Activated CD4-positive, CD25-positive, alpha-beta regulatory T cell treated with anti-CD3 and anti-CD28 coated beads, Interleukin-2, amount 50 U/mL, for 24 hours (primary cell): ENCODE data around the gene GSN.

Experiments
- ATAC-seq, 2 donors: fragments of 150-1000 bp; cut with Tn5 transposase; one replicate each; pipeline ENCODE4 v1.10.0; 2021; ENCODE audit warnings: mild to moderate bottlenecking in 1 of 2, moderate library complexity in 1 of 2

The GSN gene

GRCh38 chr9:121267689-121268597 lies at the start of gene GSN:
Gene GSN, plus strand, starts transcription at chr9:121268162. Its CDS starts 33,810 bp downstream, at chr9:121301972.
- ATAC-seq, result peak; percentile 65 to 79

GRCh38 chr9:121218357-121219027 lies 49.5 kb upstream of the GSN start:
- ATAC-seq, result no peak

DNA sequence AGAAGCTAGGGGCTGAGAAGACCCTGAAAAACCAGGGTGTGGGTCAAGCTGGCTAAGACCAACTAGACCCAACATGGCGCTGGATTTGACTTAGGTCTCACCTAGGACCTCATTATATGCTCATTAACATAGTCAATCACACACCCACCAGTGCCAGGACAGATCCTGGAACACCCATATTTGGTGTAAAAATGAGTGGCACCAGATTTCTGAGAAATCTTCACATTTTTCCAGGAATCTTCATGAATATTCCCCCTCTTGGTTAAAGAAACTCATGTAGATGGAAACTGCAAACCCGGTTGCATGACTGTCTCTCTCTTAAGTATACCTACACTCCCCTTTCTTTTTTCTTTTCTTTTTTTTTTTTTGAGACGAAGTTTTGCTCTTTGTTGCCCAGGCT lies 48.4 kb upstream of the GSN start:
- ATAC-seq, result no peak

DNA sequence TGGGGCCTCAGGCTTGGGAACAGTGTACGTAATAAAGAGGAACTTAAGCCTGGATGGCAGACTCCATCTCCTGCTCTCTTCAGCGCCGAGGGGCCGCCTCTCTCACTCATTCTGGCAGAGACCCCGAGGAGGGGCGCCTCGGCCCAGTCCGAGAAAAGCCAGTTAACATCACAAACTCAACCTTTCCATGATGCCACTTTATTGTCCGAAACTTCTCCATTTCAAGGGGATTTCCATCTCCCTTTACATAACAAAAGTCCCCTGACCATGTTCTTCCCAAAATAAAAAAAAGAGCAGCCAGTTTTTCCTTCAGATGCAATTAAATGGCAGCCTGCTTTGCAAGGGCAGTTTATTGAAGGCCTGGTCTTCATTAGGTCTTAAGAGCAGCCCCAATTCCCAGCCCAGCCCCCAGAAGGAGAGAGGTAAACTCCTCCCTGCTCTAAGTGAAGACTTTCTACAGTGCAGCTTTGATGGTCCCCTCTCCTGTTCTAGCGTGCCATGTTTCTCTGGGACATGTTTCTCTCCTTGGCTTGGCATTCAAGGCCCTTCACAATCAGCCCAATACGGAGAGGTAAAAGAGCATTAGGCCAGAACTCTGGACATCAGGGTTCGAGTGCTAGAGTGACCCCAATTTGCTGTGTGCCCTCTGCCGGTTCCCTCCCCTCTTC lies 46.8 kb upstream of the GSN start:
- no peak for ATAC-seq

- no peak for ATAC-seq
Measured at GRCh38 chr9:121221664-121222055, 46.3 kb upstream of the GSN start.

GRCh38 chr9:121222524-121223171 lies 45.3 kb upstream of the GSN start:
- no peak for ATAC-seq

DNA sequence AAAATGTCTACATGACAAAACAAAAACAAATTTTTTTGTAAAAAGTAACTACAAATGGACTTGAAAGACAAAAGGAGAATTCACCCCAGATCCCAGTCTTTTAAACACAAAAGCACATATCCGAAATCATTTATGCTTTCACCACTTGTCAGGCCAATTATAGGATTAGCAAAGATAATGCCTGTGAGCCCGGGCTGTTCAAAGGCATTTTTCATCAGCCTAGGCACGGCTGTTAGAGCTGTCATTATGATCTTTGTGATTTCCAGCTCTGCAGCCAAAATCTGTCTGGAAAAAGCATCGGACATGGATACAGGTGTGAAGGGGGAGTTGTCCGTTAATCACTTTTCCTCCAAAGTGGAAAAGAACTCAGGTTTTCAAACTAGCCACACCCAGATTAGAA lies 42.7 kb upstream of the GSN start:
- ATAC-seq, result no peak

- ATAC-seq, result no peak
Measured at GRCh38 chr9:121226175-121226574, 41.8 kb upstream of the GSN start.

- ATAC-seq, result no peak
Measured at GRCh38 chr9:121227862-121228261, 40.1 kb upstream of the GSN start.

- ATAC-seq, result no peak
Measured at GRCh38 chr9:121230256-121230655, 37.7 kb upstream of the GSN start.

GRCh38 chr9:121232251-121232650 lies 35.7 kb upstream of the GSN start:
- ATAC-seq, result no peak

- ATAC-seq, result no peak
Measured at GRCh38 chr9:121233906-121234831, 33.8 kb upstream of the GSN start.

DNA sequence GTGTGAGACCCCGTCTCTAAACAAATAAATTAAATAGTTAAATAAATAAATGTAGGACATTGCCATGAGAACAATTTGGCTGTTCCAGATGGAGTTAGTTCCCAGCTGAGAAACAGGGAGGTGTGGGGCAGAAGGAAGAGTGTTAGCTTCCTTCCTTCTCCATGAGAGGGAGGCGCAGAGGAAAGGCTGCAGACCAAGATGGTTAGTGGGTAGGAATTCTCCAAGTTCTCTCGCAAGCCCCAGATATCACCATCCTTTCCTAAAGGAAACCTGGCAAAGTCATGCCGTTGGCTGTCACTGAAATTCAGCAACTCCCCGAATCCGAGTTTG lies 33.2 kb upstream of the GSN start:
- ATAC-seq, result no peak

GRCh38 chr9:121235512-121235911 lies 32.5 kb upstream of the GSN start:
- ATAC-seq, result no peak

DNA sequence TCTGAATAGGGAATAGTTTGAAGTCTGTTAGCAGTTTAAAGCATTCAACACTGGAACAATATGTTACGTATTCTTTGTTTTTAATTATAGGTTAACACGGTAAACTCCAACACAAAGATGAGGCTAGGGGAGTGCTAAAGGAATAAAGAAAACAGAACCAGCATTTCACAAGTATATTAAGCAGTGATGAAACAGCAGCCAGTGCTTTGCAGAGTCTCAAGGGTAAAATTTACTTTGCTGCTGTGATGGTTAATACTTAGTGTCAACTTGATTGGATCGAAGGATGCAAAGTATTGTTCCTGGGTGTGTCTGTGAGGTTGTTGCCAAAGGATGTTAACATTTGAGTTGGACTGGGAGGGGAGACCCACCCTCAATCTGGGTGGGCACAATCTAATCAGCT lies 30.0 kb upstream of the GSN start:
- no peak for ATAC-seq

DNA sequence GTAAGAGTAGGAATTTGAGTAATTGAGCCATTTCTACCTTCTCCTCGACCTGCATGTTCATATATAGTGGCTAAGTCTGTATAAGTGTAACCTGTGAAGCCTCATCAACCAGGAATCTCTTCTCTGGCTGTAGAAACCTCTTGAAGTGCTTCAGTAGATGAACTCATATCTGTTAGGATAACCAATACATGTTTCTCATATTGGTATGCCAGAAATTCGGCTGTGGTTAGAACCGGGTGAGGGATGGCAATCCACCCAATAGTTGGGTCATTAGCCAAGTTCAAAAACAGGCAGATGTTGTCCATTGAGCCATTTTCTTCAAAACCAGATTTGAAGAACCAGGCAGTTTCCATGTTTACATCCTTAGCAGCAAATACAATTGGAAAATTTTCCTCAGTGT lies 28.9 kb upstream of the GSN start:
- ATAC-seq, result no peak

DNA sequence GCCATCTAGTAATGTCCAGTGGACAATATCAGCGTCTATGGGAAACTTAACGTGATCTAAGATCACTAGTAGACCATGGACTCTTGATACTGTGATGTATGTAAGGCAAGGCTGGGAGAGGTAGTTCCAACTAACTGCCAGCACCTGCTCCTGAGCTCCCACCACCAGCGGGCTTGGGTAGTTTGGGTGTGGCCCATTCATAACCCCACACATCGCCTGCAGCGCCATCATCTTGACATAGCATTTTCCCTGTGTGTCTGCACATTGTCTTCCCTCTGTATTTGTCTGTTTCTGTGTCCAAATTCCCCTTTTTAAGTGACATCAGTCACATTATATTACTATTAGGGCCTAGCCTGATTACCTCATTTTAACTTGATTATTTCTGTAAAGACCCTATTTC lies 28.1 kb upstream of the GSN start:
- ATAC-seq, result no peak

DNA sequence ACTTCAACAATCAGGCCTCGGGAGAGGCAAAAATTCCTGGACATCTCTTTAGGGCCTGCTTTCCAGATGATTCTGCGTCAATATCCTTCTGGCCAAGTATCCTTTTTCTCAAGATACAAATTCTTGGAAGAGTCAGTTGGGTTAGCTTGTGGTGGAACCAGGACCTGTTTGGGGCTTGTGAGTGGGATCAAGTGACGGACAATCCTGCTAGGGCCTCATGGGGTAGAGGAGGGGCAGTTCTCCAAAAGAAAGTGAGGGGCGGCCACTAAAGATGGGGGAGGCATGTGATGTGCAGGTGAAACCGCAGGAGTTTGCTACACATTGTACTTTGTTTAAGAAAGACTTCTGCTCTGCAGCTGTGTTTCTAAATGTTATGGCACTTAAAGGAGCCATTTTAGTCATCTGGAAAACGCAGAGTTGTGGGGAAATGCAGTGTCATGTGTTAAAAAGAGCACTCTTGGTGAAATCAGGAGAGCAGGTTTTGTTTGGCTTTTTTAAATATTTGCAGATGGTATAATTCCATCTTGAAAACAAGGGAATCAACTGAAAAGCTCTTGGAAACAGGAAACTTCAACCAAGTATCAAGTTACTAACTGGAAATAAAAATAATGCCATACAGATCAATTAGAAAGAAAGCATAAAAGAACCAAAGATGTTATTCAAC lies 27.4 kb upstream of the GSN start:
- ATAC-seq, result no peak

DNA sequence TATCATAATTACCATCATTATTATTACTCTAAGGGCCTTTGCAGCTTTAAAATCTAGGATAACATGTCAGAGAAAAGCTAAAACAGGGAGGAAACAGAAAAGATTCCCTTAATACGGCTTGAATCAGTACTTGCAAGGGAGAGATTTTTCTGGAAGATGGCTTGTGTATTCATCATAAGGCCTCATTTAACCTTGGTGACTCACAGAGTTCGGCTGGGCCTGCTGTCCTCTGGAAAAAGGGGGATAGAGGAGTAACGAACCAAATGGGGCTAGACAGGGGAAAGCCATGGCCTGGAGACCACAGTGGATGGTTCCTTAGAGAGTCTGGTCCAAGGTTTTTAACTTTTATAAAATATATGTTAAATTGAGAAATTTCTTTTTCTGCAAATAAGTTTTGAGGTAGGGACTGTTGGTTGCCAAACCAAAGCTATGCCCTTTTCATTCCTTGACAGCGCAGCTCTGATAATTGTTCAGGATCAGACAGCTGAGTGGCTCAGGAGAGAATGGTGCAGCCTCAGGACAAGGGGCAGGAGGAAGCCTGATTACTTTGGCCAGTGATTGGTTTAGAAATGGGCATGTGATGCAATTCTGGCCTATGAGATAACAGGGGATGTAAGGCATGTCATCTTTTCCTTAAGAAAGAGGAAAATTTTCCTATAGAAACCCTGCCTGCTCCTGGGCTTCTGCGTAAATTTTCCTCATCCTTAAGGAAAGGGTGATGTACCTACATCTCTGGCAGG lies 25.6 kb upstream of the GSN start:
- no peak for ATAC-seq

DNA sequence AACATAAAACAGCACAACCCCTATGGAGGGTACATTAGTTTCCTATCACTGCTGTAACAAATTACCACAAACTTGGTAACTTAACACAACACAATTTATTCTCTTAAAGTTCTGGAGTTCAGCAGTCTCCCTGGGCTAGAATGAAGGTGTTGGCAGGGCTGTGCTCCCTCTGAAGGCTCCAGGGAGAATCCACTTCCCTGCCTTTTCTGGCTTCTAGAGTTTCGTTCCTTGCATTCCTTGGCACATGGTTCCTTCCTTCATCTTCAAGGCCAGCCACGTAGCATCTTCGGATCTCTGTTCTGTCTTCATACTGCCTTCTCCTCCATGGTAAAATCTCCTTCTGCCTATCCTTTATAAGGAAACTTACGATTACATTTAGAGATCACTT lies 25.0 kb upstream of the GSN start:
- no peak for ATAC-seq
